ENCODE measurements around the gene CBX3. TPM values are rescaled to one million over a fixed set of nuclear protein-coding genes. Genes with fewer than 3 reads are reported as not detected.

Gene CBX3
- total and polyA plus RNA-seq, 4 donors, result 121 to 243 (median 186) TPM

Other genes starting within 250 kb of the CBX3 start
- gene NFE2L3, start 49.5 kb upstream of the CBX3 start, total RNA-seq, result 1 to 10 TPM; 4.0 to 5.4 TPM
- 10 to 100 TPM; 12.0 to 12.5 TPM for gene NFE2L3, start 49.5 kb upstream of the CBX3 start, polyA plus RNA-seq (ENCODE audit: insufficient read length in 2 of 2)
- gene HNRNPA2B1, start 999 bp upstream of the CBX3 start, total RNA-seq, result 100 to 1,000 TPM; 165 to 201 TPM
- 1,000 to 10,000 TPM; 1,122 to 1,155 TPM for gene HNRNPA2B1, start 999 bp upstream of the CBX3 start, polyA plus RNA-seq (ENCODE audit: insufficient read length in 2 of 2)
- 10 to 100 TPM; 16.9 to 92.3 TPM for gene SNX10, start 90.1 kb downstream of the CBX3 start, total RNA-seq
- gene SNX10, start 90.1 kb downstream of the CBX3 start, polyA plus RNA-seq (ENCODE audit: insufficient read length in 2 of 2), result 10 to 100 TPM; 44.0 to 69.4 TPM

Measured in spinal cord (tissue), 4 donors.